ENCODE data around the gene HAPSTR1. TPM values are rescaled to one million over a fixed set of nuclear protein-coding genes. Genes with fewer than 3 reads are reported as not detected.

HAPSTR1 gene
- polyA plus RNA-seq, 3 donors from 2014 or later: 4.9 to 20.2 (median 6.1) TPM

DNA sequence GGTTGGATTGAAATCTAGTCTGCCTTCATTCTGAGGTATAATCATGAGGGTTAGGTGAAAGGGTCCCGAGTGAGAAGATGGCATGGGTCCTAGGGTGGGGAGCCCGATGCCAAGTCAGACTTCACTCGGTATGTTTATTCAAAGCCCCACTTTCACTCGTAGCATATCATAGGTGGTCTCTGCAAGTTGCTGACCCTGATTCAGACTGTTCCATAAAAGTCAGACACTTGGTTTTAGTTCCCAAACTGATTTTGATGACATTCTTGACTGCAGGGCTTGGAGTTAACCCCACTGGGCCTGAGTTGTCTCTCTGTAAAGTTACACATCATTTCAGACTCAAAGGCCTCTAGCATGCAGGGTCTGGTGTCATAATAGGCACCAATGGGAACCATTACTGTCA is 17.8 kb downstream of the HAPSTR1 start:
- peak overlapping the region; percentile 17 to 83 (median 68) for H3K27ac Mint-ChIP-seq
- peaks cover 97 to 100% of the 10 kb centered on the region in 2 donors for H3K4me1 Mint-ChIP-seq
- H3K9me3 Mint-ChIP-seq: no peaks in the 10 kb centered on the region
- DNase-seq: no peak
- peak overlapping the region; percentile 31 to 70 (median 50) for H3K4me3 Mint-ChIP-seq
- peaks cover 3 to 32% (median 16%) of the 10 kb centered on the region in 3 donors for H3K36me3 Mint-ChIP-seq
- peaks cover 0 to 12% (median 4%) of the 10 kb centered on the region in 3 donors for H3K27me3 Mint-ChIP-seq (ENCODE audit: low read depth in 3 of 3)

DNA sequence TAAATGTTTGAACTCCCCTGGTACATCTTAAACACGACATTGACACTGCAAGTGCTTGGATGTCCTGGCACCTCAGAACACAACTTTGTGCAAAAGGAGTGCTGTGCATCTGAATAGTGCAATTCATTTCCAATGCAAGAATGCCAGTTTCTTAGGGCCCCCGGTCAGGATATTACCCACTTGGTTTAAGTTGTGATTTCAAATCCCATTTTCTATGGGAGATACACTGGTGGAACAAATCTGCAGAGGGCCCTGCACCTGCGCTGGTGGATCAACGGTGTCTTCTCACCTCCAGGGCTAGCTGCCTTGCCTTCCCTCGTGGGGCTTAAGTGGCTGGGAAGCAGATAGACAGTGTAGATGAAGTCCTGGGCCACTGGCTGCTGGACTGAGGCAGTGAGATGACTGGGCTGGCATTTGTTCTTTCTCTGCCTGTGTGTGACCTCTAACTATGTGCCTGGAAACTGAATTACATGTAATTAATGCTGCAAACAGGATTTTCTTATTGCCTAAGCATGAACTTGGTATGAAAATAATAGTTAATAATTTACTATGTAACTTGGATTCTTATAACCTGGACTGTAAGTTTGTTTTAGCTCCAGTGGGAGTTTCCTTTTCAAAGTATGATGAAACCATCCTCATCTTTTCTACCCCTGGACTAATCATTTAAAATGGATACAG is 20.9 kb downstream of the HAPSTR1 start:
- H3K27me3 Mint-ChIP-seq (ENCODE audit: low read depth in 3 of 3): peaks cover 0 to 8% (median 6%) of the 10 kb centered on the region in 3 donors
- peak overlapping the region; percentile 24 to 65 (median 39) for H3K4me3 Mint-ChIP-seq
- H3K36me3 Mint-ChIP-seq: peaks cover 0 to 19% (median 16%) of the 10 kb centered on the region in 3 donors
- H3K4me1 Mint-ChIP-seq: peaks cover 91 to 100% of the 10 kb centered on the region in 2 donors
- no peaks in the 10 kb centered on the region for H3K9me3 Mint-ChIP-seq
- no peak for DNase-seq
- peak overlapping the region; percentile 38 to 78 (median 66) for H3K27ac Mint-ChIP-seq

DNA sequence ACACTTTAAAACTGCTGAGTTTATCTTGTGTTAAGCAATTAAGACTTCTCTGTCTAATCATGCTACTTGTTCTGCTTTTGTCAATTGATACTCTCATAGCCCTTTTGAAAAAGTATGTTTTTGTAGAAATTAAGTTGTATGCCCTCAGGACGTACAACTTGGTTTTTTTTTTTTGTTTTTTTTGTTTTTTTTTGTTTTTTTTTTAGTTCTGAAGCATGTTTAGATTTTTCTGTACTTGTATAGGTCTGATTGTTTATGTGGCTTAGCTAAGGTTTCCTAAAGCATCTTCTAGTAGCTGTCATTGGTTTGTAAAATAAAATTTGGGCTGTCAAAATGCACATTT is 21.4 kb downstream of the HAPSTR1 start:
- Mint-ChIP-seq H3K9me3 (no peaks in the 10 kb centered on the region), H3K4me3 (peak overlapping the region; percentile 8 to 65 (median 39)), H3K27ac (peak overlapping the region; percentile 25 to 88 (median 68)), H3K27me3 (ENCODE audit: low read depth in 3 of 3) (peaks cover 0 to 8% (median 6%) of the 10 kb centered on the region in 3 donors), H3K4me1 (peaks cover 91 to 100% of the 10 kb centered on the region in 2 donors), H3K36me3 (peaks cover 0 to 20% (median 11%) of the 10 kb centered on the region in 3 donors)
- no peak for DNase-seq

DNA sequence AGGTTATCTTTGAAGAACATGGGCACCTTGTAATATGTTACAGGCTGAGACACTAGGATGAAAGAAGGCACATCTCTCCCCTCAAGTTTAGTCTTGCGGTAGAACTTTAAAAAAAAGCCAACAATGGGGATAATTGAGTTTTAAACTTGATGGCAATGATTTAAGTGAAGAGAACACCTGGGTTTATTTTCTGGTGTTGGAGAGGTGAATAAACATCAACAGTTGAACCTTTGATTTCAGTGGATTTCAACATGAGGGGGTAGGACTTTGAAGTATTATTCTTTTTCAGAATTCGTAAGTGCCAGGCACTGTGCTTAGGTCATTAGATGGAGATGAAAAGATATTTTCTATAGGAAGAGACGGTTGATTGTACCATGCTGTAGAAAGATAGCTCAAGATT is 22.3 kb downstream of the HAPSTR1 start:
- H3K9me3 Mint-ChIP-seq: no peaks in the 10 kb centered on the region
- H3K36me3 Mint-ChIP-seq: peaks cover 0 to 18% (median 12%) of the 10 kb centered on the region in 3 donors
- H3K4me3 Mint-ChIP-seq: peak overlapping the region; percentile 23 to 65 (median 39)
- H3K27ac Mint-ChIP-seq: peak overlapping the region; percentile 38 to 88 (median 72)
- H3K27me3 Mint-ChIP-seq (ENCODE audit: low read depth in 3 of 3): peaks cover 0 to 8% (median 6%) of the 10 kb centered on the region in 3 donors
- no peak for DNase-seq
- H3K4me1 Mint-ChIP-seq: peaks cover 88 to 100% of the 10 kb centered on the region in 2 donors

DNA sequence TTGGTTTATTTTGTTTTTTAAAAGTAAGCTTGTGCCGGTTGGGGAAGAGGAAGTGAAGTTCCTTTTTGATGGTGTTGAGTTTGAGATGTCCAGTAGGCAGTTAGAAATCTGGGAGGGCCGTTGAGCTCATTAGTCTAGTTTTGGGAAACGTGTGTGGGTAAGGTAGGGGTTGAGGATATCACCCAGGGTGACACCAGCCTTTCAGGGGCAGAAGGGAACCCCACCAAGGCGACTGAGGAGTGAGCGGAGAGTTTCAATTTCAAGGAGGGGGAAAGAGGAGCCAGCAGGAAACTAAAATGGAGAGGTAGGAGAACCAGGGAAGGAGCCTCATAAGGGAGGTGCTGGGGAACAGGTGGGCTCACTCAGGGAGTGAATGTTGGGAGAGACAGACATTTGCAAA is 22.7 kb downstream of the HAPSTR1 start:
- H3K4me1 Mint-ChIP-seq: peaks cover 87 to 100% of the 10 kb centered on the region in 2 donors
- peak overlapping the region; percentile 23 to 65 (median 40) for H3K4me3 Mint-ChIP-seq

DNA sequence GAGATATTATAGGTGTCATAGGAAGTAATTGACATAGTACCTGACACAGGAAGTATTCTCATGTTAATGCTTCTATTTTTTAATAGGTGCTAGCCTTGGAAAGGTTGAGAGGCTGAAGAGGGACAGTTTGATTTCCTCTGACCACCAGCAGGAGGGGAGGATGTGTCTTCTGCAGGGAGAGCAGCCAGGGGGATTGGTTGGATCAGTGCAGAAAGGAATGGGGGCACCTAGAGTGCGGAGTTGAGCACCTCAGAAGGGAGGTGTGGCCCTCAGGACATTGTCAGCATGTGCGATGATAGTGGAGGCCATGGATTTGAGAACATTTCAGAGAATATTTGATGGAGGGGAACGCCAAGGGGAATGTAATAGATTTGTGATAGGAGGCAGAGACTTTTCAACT is 23.4 kb downstream of the HAPSTR1 start:
- peaks cover 0 to 14% (median 13%) of the 10 kb centered on the region in 3 donors for H3K36me3 Mint-ChIP-seq

More for the DNA sequence above, 22.7 kb downstream of the HAPSTR1 start:
- no peak for DNase-seq
- peaks cover 0 to 14% (median 14%) of the 10 kb centered on the region in 3 donors for H3K36me3 Mint-ChIP-seq
- H3K27ac Mint-ChIP-seq: peak overlapping the region; percentile 67 to 88 (median 76)
- H3K9me3 Mint-ChIP-seq: no peaks in the 10 kb centered on the region
- peaks cover 0 to 8% (median 6%) of the 10 kb centered on the region in 3 donors for H3K27me3 Mint-ChIP-seq (ENCODE audit: low read depth in 3 of 3)

DNA sequence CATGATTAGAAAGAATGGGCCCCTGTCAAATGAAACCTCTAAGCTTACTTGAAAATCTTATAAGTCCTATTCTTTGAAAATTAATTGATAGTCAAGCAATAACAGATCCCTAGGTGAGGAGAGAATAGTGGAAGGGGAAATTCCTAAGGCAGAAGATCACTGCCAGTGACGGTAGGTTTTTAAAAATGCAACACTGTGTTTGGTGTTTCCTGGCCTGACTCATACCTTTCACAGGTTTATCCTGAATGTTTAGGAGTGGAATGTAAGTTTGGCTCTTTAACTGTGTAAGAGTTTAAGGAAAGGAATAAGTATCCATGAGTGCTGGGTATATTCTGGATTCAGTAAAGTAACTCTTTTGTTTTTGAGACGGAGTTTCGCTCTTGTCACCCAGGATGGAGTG is 23.8 kb downstream of the HAPSTR1 start:
- peak overlapping the region; percentile 63 to 81 (median 72) for H3K27ac Mint-ChIP-seq
- peaks cover 0 to 14% (median 13%) of the 10 kb centered on the region in 3 donors for H3K36me3 Mint-ChIP-seq
- peak overlapping the region in 1 of 5 donors; percentile 12 for H3K4me3 Mint-ChIP-seq
- H3K4me1 Mint-ChIP-seq: peaks cover 83 to 100% of the 10 kb centered on the region in 2 donors
- H3K27me3 Mint-ChIP-seq (ENCODE audit: low read depth in 3 of 3): peaks cover 0 to 8% (median 6%) of the 10 kb centered on the region in 3 donors
- H3K9me3 Mint-ChIP-seq: no peaks in the 10 kb centered on the region
- DNase-seq: no peak

More for the DNA sequence above, 23.4 kb downstream of the HAPSTR1 start:
- Mint-ChIP-seq H3K27me3 (ENCODE audit: low read depth in 3 of 3) (peaks cover 0 to 8% (median 6%) of the 10 kb centered on the region in 3 donors), H3K27ac (peak overlapping the region; percentile 67 to 88 (median 76)), H3K4me3 (peak overlapping the region in 4 of 5 donors; percentile 1 to 65 (median 10)), H3K9me3 (no peaks in the 10 kb centered on the region), H3K4me1 (peaks cover 83 to 100% of the 10 kb centered on the region in 2 donors)
- no peak for DNase-seq

DNA sequence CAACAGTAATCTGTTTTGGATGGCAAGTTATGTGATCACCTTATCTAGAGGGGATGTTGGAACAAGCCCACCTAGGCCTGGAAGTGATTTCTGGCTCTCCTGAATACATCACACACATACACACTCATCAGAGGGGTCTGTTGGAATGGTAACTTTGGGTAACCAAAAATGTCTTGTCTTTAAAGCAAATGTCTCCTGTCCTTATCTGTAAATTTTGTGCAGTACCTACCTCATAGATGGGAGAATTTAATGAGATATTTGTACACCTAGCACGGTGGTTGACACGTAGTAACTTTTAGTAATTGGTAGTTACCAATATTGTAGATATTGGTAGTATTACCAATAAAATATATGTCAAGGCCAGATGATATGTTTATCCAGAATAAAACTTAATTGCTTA is 24.7 kb downstream of the HAPSTR1 start:
- Mint-ChIP-seq H3K36me3 (peaks cover 0 to 14% (median 13%) of the 10 kb centered on the region in 3 donors), H3K27ac (peak overlapping the region in 5 of 6 donors; percentile 26 to 65 (median 53)), H3K4me1 (peaks cover 76 to 100% of the 10 kb centered on the region in 2 donors), H3K4me3 (no peak overlapping the region), H3K9me3 (no peaks in the 10 kb centered on the region), H3K27me3 (ENCODE audit: low read depth in 3 of 3) (peaks cover 0 to 8% (median 6%) of the 10 kb centered on the region in 3 donors)
- no peak for DNase-seq

DNA sequence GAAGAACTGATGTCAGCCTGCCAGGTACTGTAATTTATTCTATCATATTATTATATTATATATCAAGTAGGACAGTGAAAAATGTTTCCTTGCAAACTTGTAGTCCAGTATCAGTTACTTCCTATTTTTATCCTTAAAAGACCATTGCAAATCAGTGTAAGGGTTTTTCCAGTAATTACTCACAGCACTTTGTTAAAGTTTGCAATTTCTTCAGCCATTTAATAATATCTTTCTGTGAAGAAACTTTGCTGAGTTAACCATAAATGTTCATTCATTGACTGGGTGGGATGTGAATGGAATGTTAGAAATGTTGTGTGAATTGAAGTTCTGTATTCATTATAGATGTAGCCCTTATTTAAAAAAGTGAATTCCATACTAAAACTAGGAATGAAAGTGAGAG is 26.7 kb downstream of the HAPSTR1 start:
- H3K27me3 Mint-ChIP-seq (ENCODE audit: low read depth in 3 of 3): peaks cover 0 to 6% (median 4%) of the 10 kb centered on the region in 3 donors
- peaks cover 70 to 97% of the 10 kb centered on the region in 2 donors for H3K4me1 Mint-ChIP-seq
- DNase-seq: no peak
- H3K9me3 Mint-ChIP-seq: no peaks in the 10 kb centered on the region
- H3K4me3 Mint-ChIP-seq: no peak overlapping the region
- H3K36me3 Mint-ChIP-seq: peaks cover 0 to 14% (median 13%) of the 10 kb centered on the region in 3 donors
- peak overlapping the region in 2 of 6 donors; percentile 70 to 83 for H3K27ac Mint-ChIP-seq

DNA sequence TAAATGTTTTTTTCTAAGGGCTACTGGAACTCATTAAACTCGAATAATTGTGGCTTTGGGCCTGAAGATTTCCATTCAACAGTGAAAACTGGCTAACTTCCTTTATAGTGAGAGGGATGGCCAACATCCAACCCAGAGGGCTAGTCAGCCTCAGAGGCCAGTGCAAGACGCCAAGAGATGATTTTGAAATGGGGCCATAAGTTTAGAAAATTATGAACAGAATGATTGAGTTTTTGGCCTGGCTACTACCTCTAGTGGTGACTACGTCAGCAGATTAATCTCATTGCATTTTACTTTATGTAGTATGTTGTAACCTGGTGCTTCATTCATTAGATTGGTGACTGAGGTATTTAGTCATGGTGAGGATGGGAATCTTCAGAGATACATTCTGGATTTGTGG is 28.4 kb downstream of the HAPSTR1 start:
- Mint-ChIP-seq H3K36me3 (peaks cover 0 to 18% (median 13%) of the 10 kb centered on the region in 3 donors), H3K27me3 (ENCODE audit: low read depth in 3 of 3) (peaks cover 0 to 3% (median 0%) of the 10 kb centered on the region in 3 donors), H3K4me1 (peaks cover 70 to 97% of the 10 kb centered on the region in 2 donors), H3K9me3 (no peaks in the 10 kb centered on the region), H3K4me3 (peak overlapping the region in 1 of 5 donors; percentile 3), H3K27ac (peak overlapping the region; percentile 2 to 69 (median 64))
- no peak for DNase-seq

DNA sequence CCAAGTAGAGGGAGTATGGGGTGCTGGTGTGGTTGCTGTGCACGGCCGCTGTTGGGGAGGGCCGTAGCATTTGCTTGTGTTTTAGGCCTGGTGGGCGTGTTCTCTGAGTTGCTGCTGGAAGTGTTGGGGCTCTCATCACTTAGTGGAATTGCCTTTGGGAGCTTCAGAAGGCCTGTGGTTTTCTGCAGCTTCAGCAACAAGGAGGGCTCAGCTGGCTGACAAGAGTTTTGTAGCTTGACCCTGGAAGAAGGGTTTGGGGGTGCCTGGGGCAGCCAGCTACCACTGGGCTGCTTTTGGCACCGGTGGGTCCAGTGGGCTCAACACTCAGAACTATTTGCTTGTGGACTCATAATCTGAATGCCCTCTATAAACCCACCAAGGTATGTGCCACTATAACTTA is 30.9 kb downstream of the HAPSTR1 start:
- H3K4me3 Mint-ChIP-seq: no peak overlapping the region
- H3K27me3 Mint-ChIP-seq (ENCODE audit: low read depth in 3 of 3): no peaks in the 10 kb centered on the region
- H3K9me3 Mint-ChIP-seq: no peaks in the 10 kb centered on the region
- peak overlapping the region in 4 of 6 donors; percentile 6 to 75 (median 52) for H3K27ac Mint-ChIP-seq
- peaks cover 74 to 92% of the 10 kb centered on the region in 2 donors for H3K4me1 Mint-ChIP-seq
- DNase-seq: no peak
- peaks cover 0 to 10% (median 4%) of the 10 kb centered on the region in 3 donors for H3K36me3 Mint-ChIP-seq

DNA sequence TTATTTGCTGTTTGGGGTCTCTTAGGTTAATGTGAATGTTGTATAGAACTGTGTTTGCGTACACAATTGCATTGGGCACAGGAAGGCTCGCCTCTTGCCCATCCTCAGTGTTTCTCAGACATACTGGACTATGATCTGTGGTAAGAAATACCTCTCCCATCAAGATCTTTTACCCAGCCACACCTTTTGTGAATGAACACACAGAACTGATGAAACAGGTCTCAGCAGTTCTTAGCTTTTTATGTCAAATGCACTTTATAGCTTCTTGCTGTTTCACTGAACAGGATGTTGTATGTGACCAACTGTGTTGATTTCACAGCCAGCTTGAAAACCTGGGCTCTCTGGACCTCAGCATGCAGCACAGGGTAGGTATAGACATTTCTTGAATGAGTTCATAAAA is 31.5 kb downstream of the HAPSTR1 start:
- Mint-ChIP-seq H3K36me3 (peaks cover 0 to 6% (median 4%) of the 10 kb centered on the region in 3 donors), H3K27me3 (ENCODE audit: low read depth in 3 of 3) (peaks cover 0 to 4% (median 2%) of the 10 kb centered on the region in 3 donors), H3K4me1 (peaks cover 74 to 92% of the 10 kb centered on the region in 2 donors), H3K4me3 (peak overlapping the region in 1 of 5 donors; percentile 13), H3K27ac (peak overlapping the region in 5 of 6 donors; percentile 45 to 75 (median 64)), H3K9me3 (no peaks in the 10 kb centered on the region)
- no peak for DNase-seq

DNA sequence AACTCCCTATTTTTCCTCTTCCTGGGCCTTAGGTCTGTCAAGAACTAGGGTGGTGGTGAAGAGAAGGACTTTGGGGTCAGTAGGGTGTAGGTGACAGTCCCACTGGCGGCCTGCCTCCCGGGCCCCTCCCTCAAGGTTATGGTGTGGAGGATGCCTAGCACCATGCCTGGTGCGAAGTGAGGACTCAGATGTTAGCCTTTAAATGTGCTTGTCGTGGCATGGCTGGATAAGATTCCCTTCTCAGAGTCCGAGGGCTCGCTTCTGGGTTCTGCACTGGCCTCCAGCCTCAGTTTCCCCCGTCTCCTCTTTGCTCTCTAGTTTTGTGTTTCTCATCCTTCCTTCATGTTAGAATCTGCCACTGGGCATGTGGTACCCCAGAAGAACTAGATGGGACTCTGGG is 32.0 kb downstream of the HAPSTR1 start:
- no peak for DNase-seq
- Mint-ChIP-seq H3K27me3 (ENCODE audit: low read depth in 3 of 3) (peaks cover under 1 to 4% (median 2%) of the 10 kb centered on the region in 3 donors), H3K4me3 (peak overlapping the region in 1 of 5 donors; percentile 13), H3K9me3 (no peaks in the 10 kb centered on the region), H3K27ac (peak overlapping the region in 5 of 6 donors; percentile 40 to 75 (median 69)), H3K36me3 (peaks cover 0 to 6% (median 4%) of the 10 kb centered on the region in 3 donors), H3K4me1 (peaks cover 76 to 92% of the 10 kb centered on the region in 2 donors)

DNA sequence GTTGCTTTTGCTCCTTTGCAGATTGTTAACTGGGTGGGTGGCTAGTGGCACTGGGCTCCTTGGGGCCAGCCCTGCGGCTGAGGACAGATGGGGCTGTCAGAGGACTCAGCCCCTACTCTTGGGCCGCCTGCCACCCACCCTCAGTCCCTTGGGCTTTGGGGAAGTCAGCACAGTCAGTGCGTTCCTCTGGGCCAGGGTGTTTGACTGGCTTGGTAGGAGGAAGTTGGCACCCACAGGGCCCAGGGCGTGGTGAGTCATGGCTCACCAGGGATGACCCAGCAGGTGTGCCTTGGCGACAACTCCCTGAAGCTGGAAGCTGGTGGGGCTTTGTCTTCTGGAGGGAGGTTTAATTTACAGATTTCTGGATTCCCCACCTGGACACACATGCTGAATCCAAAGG is 32.4 kb downstream of the HAPSTR1 start:
- H3K4me3 Mint-ChIP-seq: no peak overlapping the region
- H3K4me1 Mint-ChIP-seq: peaks cover 79 to 92% of the 10 kb centered on the region in 2 donors
- no peaks in the 10 kb centered on the region for H3K9me3 Mint-ChIP-seq
- peaks cover 0 to 6% (median under 1%) of the 10 kb centered on the region in 3 donors for H3K36me3 Mint-ChIP-seq
- DNase-seq: no peak
- peaks cover 2 to 4% (median 2%) of the 10 kb centered on the region in 3 donors for H3K27me3 Mint-ChIP-seq (ENCODE audit: low read depth in 3 of 3)
- peak overlapping the region in 5 of 6 donors; percentile 23 to 75 (median 69) for H3K27ac Mint-ChIP-seq
